NCI-H510A (cell line): ENCODE results near the gene SSR2.
"Not testable (repeated sequence)": the region's sequence is repeated elsewhere in the genome, so short reads cannot be mapped to it uniquely, and the experiment has no call there.

Source experiments
- DNase-seq: peaks from one replicate; lab custom pipeline; 2025; lab: John Stamatoyannopoulos, UW

The SSR2 gene

DNA sequence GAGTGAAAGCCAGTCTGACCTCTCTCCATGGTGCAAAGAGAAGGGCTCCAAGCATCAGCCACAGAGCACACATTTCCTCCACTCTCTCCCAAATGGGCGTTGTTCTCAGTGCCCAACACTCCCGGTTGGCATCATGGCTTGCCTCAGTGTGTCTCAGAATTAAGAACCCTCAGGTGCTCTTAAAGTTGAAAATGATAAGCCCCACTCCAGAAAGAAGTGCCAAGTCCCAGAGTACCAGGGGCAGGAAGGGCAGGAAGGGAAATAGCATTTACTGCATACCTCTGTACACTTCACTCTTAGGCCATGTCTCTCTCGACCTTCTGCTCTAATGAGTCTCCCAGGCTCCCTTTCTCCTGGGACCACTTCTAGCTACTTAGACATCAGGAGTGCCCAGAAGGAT, 27.2 kb downstream of the SSR2 start:
- DNase-seq: no peak

DNA sequence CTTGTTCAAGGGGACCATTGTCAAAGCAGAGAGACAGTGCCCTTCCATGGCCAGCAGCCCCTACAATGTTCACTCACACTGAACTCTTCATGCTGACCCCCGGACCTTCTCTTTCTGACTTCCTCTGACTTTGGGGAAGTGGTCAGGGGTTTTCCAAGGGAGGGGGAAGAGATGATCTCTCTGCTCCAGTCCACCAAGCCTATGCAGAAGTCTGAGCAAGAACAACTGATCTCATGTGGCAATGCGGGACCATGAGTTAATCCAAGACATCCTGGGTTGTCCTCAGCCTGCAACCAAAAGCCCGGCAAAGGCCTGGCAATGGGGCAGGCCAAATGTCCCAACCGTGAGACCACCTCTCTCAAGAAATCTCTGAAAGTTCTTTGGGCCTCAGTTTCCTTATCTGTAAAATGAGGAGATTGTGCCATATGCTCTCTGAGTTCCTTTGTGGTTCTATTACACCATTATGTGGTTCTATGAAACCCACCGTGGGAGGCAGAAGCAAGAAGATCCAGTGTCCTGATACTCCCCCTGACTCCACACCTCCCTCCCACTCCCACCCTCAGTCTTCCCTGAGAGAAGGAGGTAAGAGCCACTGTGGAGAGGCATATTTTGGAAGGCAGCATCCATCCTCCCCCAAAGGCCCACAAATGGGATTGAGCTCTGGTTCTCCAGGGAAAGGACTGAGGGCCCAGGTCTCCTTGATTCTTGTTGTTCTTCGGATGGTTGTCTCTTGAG, 30.6 kb downstream of the SSR2 start:
- DNase-seq: no peak

DNA sequence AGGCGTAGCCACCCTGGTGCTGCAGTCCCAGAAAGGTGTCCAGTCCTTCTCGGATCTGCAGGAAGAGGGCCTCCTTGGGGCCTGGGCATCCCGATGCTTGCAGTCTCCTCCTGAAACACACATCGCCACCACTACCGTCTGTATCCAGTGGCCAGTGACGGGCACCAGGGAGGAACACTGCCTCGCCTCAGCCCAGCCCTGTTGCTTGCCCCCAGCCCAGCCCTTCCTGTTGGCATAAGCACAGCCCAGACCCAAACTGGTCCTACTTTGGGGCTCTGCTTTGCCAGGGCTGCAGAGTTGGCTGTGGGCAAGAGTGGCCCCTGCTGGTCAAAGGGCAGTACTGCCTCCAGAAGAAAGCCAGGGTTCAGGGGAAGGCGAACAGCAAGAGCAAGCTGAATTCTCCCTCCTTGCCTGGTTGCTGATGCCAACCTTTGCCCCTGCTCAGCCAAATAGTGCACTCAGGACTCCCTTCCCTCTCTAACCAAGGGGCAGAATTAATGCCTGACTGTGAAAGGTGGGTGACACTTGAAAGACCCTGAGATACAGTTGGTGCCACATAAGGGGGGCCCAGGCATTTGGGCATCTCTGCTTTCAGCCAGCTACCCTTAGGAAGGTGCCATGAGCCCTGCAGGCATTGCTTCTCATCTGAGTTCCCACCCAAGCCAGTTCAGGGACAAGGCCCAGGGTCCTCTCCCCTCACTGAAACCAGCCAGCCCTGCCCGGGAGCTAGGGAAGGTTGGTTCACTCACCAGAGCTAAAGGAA, 31.3 kb downstream of the SSR2 start:
- no peak for DNase-seq

DNA sequence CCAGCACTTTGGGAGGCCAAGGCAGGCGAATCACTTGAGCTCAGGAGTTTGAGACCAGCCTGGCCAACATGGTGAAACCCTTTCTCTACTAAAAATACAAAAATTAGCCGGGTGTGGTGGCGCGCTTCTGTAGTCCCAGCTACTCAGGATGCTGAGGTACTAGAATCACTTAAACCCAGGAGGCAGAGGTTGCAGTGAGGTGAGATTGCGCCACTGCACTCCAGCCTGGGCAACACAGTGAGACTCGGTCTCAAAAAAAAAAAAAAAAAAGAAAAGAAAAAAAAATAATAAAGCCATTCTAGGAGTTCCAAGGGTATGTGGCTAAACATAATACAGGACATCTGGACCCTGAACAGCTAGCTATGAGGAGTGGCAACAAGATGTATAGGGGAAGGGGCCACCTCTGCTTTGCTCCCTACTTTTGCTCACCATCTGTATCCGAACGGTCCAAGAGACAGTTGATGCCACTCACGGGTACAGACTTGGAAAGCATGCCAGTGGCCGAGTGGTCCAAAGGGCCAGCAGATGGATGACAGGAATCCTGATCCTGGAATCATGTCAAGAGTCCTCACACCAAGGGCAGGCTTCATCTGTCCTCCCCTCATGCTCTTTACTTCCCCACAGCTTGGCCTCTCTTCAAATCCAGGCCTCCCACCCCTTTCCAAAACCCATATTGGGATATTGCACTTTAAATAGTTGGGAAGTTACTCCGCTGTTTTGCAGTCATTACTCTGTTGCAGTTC, 35.7 kb downstream of the SSR2 start:
- not testable (repeated sequence) for DNase-seq

DNA sequence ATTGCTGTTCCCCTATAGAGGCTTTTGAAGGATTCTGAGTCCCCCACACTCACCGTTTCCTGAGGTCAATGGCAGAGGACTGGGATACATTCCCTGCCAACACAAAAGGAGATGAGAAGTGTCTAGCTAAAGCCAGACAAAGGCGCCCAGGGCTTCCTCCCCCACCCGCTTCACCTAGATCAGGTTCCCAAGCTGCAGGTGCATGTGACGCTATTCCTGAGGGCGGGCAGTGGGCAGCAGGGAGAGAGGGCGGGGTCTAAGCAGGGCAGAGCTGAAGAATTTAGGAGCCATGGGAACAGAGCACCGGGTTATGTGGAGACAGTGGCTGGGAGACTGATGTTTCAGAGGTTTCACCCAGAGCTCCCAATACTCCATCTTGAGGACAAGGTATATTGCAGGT, 36.4 kb downstream of the SSR2 start:
- DNase-seq: peak; percentile 90

DNA sequence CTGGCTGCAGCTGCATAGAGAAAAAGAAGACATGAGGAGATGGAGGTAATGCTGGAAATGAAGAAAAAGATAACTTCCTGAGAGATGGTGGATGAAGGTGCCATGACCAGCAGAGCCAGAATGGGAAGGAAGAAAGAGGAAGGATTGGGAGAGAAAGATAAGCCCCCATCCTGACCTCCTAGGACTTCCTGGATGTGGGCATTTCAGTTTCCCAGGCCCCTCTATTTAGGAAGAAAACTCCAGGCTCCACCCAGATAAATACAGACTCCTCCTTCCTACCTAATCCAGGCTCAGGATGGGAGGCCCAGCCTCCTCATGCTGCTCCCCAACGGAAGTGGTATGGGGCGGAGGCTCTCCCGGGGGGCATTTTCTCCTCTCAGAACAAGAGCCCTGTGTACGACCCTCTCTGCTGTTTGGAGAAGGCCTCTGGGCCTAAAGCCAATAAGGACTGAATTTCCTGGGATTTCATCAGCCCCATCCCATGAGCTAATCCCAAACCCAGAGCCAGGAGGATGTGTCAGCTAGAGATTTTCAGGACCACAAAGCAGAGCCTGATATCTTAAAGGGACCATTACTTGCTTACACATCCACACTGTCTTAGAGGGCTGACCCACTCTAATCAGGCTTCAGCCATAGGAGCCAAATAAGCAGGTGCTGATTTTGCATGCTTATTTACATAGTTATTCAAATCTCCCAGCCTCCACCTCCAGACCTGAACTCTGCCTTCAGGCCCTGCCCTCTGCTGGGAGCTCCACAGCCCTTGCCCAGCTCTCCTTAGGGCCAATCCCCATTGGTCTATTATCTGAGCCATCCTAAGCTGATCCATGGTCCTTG, 37.3 kb downstream of the SSR2 start:
- DNase-seq: peak; percentile 66

DNA sequence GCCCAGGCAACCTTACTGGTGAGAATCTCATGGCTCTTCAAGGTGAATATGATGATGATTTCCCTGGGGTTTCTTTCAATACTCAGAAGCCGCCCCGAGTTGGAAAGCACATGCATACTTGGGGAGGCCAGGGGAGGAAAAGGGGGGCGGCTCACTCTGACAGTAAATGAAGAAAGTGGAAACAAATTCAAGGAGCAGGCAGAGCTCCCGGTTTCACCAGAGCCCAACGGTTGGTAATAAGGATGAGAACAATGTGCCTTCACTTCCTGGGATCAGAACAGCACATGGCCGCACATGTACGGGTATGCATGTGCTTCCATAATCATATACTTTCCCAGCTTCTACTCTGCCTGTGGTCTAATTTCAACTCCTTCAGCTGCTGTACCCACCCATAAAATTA, 38.6 kb downstream of the SSR2 start:
- DNase-seq: no peak

DNA sequence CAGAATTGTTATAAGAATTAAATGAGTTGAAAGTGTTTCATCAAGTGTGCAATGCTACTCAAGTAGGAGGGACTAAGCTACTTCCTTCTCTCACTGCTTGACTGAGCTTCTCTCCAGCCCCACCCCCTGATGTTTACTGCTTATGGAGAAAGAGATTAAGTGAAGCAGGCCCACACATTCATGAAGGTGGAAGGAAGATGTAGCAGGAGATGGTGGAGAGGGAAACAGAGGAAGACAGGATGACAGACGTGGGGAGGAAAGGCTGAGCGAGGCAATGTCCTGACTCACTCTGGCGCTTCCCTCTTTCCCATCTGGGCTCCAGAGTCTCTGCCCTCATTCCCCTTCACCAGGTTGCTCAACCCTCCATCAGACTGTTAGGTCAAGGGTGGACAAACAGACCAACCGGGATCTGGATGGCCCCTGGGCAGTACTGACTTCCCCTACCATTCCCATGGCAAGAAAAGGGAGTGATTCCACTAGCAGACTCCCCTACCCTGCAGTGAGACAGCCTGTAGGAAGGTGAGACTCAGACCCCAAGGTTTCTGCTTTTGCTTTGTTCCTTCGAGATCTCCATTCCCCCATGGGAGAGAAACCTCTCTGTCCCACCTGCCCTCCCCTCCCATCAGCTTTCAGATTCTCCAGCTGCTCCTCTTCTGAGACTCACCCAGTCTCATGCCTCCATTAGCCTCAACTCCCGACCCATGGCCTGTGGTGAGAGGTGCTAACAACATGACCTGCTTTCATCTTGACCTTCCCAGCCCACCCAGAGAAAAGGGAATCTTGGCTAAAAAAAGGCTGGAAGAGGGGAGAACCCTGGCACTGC, 39.3 kb downstream of the SSR2 start:
- no peak for DNase-seq

DNA sequence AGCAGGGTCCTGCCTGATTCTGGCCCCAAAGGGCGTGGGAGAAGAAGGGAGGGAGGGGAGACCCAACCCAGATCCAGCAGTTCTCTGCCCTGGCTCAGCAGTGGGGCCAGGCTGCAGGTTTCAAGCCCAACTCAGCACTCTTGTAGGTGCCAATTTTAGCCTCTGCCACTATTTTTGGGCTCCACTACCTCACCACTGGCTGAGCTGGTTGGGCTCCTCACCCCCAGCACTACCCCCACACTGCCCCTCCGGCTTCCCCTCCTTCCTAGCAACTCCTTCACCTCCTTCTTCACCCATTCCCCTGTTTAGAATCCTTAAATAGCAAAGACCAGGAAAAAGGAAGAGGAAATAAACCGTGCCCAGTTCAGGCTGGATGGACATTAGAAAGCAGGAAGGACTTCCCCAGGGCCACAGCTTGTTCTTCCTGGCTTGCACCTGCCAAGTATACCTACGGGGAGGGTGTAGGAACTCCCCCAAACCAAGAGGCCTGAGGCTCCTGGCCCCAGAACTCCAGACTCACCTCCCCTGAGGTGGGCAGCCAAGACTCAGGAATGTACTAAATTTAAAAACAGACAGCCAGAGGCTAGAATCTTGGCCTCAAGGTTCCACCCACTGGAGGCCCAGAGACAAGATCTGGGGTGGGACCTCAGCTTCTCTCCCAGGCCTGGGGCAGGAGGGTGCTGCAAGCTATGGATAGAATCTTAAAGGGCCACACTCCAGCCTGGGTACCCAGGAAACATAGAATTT, 41.0 kb downstream of the SSR2 start:
- DNase-seq: no peak

DNA sequence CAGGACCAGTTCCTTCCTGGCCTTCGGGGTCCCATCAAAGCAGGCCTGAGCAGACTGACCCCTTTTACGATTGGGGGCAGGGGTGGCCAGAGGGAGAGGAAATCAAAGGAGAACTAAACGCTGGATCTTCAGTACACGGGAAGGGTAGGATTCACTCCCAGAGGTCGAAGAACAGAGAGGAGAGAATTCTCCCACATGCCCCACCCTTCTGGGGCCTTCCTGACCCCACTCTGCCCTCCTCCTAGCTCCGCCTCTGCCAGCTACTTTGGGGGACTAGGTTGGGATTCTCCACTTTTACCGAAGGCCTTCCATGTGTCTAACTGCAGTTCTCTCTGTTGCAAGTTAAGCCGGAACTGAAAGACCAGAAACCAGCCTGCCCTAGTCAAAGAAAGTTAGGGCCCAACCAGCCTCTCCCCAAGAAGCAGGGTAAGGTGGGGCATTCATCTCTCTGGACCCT, 41.8 kb downstream of the SSR2 start:
- no peak for DNase-seq

DNA sequence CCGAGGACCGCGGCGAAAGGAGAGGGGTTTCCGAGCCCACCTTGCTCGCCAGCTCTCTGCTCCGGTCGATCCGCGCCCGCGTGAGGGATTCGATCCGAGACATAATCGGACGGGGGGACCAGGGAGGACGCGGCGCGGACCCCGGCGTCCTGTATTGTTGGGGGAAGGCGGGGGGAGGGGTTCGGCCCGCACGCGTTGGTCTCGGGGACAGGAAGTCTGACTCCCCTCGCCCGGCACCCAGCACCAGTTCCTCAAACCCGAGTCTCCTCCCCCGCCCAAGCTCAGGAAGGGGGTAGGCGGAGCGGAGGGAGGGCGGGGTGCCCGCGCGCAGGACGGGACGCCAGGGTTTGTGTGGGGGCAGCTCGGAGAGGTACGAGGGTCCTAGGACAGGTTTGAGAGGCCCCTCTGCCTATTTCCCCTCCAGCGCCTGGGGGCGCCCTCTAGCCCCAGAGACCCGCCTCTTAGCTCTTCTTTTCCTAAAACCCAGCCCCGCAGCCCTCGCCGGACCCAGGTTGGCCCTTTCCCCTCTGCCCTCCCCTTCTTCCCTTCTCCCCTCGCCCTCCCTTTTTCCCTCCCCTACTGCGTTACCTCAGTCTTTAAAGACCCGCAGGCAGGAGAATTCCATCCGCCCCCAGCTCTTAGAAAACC, 42.3 kb downstream of the SSR2 start, which contains the start of gene ARHGEF2:
Gene ARHGEF2, minus strand, starts transcription at position 223 of the 648 bp plus-strand sequence. Its CDS starts 120 bp downstream, at position 103.
- peak; percentile 56 for DNase-seq

DNA sequence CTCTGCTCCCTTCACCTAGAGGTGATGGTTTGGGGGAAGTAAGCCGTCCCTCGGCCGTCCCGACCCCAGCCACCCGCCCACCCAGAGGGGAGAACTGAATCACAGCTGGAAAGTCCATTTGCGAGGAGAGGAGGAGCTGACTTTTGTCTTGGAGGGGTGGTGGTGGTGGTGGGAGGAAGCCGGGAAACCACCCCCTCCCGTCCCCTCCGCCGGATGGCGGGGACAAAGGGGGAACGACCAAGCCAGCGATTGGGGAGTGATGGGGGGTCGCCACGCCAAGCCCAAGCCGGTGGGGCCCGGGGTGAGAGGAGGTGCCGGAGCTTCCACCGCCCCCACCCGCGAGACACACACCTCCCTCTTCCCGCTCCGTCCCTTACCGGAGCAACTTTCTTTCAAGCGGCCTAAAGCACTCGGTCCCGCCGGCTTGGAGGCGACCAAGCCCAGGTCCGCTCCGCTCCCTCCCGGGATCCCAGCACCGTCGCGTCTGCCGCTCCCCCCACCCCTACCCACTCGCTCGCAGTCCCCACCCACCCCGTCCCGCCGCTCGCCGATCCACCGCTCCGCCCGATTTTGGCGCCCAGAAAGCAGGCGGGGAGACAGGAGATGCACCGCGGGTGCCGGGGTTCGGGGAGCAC, 42.9 kb downstream of the SSR2 start:
- DNase-seq: no peak

DNA sequence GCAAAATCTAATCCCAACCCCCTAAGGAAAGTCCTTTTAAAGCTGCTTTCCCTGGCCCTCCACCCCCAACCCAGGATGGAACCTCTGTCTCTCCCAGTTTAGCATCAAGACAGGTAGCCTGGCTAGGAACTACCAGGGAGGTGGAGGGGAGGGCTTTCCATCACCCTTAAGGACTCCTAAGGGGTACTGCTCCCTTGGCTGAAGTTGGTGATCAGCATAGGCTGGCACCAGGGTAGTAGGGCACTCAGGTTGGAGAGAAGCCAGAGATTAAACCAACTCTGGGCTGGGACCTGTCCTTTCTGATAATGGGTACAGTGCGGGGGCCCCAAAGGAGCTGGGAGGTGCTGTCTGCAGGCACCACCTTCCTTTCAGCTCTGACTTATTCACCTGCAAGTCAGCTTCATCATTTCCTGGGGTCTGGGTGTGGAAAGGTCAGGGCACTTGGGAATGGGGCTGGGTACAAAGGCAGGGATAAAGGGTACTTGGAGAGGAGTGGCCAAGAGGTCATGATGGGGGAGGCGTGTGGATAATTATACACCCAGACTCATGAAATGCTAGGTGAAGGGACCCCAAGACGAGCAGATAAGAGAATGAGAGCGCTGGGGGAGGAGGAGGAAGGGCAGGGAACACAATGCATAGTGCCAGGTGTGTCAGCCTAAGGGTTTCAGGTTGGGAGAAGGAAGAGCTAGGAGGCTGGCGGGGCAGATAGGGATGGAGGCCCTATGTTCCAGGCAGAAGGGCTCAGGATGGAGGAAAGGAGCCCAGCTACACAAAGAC, 43.6 kb downstream of the SSR2 start:
- no peak for DNase-seq

DNA sequence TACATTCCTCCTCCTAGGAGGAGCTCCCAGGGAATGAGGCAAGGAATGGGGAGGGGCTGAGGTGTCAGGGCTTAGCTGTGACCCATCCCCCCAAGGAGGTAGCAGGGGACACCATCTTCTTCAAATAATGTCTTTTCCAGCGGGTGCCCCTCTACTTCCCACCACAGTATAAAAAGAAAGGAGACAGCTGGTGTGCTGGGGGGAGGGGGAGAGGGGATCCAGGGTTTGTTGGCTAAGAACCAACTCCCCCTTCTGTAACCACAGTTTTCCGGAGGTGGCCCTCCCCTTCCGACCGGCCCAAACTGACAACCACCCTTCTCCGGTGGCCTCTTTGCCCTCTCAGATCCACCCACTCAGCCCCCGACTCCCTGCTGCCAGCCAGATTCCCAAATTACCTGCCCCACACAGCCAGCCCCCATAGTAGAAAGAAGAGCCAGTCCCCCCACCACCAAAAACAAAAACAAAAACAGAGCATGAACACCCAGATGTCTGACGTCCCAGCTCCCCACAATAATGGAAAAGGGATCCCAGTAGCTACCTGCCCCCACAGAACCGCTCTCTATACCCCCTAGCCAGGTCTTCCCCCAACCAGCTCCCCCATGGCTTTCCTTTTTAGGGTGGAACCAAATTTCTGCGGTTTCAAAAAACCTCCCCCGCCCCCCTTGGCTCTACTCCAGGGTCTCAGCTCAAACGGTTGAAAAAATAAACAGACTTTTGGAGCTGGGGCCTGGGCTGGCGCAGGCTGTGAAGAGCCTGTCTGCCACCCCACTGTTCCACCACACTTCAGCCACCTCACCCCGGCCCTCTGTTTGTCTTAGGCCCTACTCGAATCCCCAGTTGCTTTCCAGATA, 44.5 kb downstream of the SSR2 start:
- no peak for DNase-seq

DNA sequence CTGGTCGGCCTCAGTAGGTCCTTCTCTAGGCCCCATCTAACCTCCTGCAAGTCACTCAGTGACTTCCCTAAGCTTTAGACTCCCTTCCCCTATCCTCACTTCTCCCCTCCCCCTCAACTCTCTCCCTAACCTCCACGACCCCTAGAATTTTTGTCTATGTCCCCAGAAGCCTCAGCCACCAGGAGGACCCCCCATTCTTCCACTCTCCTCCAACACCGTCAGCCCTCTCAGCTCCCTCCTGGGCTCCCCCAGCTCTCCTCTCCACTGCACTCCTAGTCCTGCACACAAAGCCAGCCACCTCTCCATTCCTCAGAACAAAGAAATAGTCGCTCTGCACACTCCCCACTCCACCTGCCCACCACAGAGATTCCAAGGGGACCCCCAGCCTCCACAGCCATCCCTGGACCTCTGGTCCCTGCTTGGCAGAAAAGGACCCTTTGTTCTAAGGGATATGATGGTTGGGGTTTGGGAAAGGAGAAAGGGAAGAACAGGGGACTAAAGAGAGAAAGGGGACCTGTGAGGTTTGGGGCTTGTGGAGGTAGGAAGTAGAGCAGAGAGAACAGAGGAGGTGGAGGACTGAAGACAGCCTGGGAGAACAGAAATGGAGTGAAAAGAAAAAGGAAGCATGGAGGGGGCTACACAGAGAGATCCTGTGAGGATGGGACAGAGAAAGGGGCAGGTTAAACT, 45.2 kb downstream of the SSR2 start:
- no peak for DNase-seq

DNA sequence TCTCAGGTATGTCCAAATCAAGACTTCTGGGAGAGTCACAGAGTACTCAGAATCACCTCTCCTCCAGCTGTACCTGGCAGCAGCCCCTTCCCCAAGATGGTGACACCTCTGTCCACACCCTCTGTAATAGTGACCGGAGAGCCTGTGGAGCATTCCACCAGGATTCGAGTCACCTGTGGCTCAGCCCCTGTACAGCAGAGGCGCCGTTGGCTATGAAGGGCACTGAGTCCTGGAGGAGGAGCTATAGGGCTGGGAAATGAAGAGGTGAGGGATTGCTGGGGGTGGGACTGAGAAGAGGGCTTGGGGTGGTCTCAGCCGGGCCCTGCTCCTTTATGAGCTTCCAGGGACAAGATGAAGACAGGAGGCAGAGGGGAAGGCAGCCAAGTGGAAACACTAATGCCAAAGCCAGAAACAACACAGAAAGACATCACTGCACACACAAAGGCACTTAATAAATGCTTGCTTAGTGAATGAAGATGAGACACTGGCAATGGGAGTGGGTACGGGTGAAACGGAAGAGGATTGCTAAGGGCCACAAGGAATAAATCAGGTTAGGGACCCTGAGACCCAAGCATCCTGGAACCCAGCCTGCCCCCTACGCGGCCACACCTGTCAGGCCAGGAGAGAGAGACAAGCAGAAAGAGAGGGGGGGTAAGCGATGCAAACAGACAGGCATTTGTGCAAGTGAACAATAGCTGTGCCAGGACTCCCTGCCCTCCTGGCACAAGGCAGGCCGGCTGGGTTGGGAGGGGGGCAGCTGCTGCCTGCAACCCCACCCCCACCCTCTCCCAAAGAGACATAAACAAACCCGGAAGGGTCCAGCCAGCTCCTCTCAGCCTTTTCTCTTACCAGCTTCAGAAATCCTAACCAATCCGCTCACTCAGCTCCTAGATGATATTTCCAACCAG, 46.3 kb downstream of the SSR2 start:
- no peak for DNase-seq
